ENCODE results near the gene BRD4.

- TF ChIP-seq POLR2A (IDR thresholded peaks at IDR 0.05; ENCODE audit: low read depth) (no peak), CTCF (IDR thresholded peaks at IDR 0.05) (no peak)
Measured at GRCh38 chr19:15358918-15359317, 26.6 kb upstream of the BRD4 start.

All from esophagus muscularis mucosa (tissue), 3 donors.